ENCODE results near the gene PRRG2.

The PRRG2 gene

GRCh38 chr19:49588365-49589122, 7.4 kb downstream of the PRRG2 start:
- DNase-seq (ENCODE audit: low read depth in 2 of 2): no peak

DNA sequence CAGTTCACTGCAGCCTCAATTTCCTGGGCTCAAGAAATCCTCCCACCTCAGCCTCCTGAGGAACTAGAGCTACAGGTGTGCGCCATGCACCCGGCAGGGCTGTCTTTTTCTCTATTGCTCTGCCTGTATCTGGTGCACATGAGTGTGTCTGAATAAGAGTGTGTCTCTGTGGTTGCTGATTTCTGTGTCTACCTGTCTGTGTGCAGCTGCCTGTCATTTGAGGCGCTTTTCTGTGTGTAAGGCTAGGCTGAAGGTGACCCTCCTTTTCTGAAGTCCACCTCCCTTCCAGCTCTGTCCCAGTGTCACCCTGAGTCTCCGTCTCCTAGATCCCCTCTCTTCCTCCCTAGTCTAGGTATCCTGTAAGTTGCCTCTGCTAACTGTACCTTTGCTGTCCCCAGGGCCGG, 8.4 kb downstream of the PRRG2 start:
- DNase-seq (ENCODE audit: low read depth in 2 of 2): no peak

- peak; percentile 87 to 88 for DNase-seq (ENCODE audit: low read depth in 2 of 2)
Observed at GRCh38 chr19:49590071-49590970, 9.2 kb downstream of the PRRG2 start.

- peak in 1 of 2 donors; percentile 47 for DNase-seq (ENCODE audit: low read depth in 2 of 2)
Observed at GRCh38 chr19:49590971-49591730, 10.0 kb downstream of the PRRG2 start, which contains the start of gene PRR12. Gene PRR12 (plus strand): TSS chr19:49591182. CDS start chr19:49591655, 473 bp downstream.

- DNase-seq (ENCODE audit: low read depth in 2 of 2): no peak
Observed at GRCh38 chr19:49591731-49592485, 10.8 kb downstream of the PRRG2 start.

DNA sequence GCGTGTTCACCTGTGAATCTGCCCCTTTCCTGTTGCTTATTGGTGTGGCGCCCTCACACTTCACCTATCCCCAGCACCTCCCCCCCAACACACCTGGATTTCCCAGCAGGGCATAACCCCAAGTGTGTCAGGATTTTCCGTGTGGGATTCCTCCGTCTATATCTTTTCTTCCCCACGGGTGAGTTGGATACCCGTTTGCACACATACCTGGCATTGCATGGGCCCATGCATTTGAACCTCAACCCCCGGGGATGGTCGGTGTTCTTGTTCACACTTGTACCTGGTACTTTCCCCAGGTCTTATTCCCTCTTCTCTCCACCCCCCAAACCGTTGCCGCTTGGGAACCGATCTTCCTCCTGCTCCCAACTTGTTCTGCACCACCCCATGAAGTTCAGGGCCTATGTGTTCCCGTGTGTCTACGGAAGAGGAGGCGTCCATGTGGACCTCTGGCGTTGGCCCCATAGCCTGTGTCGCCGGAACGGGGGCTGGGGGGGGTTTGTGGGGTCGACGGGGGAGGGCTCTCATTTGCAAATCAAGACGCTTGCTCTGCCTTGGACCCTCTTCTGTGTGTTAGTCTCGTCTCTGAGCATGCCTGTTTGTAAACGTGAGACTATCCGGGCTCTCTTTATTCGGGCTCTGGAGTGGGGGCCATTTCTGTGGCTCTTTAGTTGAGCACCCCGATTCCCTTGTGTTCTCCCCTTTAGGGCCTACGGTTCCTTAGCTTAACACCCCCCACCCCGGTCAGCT, 11.5 kb downstream of the PRRG2 start:
- DNase-seq (ENCODE audit: low read depth in 2 of 2): no peak

DNA sequence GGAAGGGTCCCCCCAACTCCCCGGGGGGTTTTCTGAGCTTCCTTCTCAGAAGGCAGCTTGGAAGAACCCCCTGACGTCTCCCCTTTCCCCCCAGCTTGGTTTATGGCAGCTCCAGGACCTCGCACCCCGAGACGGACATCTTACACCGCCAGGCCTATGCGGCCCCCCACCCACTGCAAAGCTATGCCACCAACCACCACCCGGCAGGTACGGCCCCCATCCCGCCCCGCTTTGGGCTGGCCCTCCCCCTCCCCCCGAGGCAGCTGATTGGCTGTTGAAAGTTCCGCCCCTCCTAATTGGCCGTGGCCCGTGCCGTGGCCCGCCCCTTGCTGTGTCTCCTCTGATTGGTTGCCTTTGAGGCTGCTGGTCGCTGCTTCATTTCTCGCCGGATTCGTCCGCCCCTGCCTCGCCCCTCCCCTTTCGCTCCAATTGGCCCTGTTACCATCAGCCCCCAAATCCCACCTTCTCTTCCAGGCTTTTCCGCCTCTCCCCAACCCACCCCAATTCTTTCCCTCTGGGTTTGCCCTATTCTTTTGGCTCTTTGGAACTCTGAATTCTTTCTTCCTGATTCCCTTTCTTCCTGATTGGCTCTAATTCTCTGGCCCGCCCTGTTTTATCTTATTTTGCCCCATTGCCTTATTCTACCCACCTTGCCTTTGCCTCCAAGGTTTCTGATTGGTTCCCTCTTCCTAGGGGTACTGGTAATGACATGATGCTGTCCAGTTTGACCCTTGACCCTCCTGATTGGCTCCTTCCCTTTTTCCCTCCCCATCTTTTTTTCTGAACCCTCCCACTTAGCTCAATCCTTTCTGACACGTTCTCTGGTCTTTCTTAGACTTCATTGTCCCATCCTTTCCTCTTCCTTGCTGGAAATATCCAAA, 12.4 kb downstream of the PRRG2 start:
- peak; percentile 82 to 85 for DNase-seq (ENCODE audit: low read depth in 2 of 2)

- no peak for DNase-seq (ENCODE audit: low read depth in 2 of 2)
Observed at GRCh38 chr19:49594157-49594992, 13.3 kb downstream of the PRRG2 start.

GRCh38 chr19:49594993-49595818, 14.1 kb downstream of the PRRG2 start:
- no peak for DNase-seq (ENCODE audit: low read depth in 2 of 2)

DNA sequence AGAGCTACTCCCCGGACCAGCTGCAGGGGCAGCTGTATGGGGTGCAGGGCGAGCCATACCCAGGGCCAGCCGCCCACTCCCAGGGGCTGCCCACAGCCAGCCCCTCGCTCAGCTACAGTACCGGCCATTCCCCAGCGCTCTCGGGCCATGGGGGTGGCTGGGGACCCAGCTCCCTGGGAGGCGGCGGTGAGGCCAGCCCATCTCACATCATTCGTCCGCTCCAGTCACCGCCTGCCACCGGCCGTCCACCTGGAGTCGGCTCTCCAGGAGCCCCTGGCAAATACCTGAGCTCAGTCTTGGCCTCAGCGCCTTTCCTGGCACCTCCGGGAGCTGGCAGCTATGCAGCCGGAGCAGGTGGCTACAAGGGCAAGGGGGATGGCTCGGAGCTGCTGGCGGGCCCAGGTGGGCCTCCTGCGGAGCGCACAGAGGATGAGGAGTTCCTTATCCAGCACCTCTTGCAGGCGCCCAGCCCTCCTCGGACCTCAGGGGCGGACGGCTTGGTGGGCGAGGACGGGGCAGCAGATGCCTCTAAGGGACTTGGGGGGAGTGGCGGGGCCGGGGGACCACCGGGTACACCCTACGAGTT, 14.8 kb downstream of the PRRG2 start:
- no peak for DNase-seq (ENCODE audit: low read depth in 2 of 2)

DNA sequence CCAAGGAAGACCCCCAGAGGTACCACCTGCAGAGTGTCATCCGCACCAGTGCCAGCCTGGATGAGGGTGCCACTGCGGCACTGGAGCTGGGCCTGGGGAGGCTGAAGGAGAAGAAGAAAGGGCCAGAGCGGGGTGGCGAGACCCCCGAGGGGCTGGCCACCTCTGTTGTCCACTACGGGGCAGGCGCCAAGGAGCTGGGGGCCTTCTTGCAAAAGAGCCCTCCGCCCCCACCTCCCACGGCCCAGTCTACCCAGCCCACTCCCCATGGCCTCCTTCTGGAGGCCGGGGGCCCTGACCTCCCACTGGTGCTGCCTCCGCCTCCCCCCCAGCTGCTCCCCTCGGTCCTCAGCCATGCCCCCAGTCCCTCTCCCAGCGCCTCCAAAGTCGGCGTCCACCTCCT, 15.3 kb downstream of the PRRG2 start:
- DNase-seq (ENCODE audit: low read depth in 2 of 2): no peak

DNA sequence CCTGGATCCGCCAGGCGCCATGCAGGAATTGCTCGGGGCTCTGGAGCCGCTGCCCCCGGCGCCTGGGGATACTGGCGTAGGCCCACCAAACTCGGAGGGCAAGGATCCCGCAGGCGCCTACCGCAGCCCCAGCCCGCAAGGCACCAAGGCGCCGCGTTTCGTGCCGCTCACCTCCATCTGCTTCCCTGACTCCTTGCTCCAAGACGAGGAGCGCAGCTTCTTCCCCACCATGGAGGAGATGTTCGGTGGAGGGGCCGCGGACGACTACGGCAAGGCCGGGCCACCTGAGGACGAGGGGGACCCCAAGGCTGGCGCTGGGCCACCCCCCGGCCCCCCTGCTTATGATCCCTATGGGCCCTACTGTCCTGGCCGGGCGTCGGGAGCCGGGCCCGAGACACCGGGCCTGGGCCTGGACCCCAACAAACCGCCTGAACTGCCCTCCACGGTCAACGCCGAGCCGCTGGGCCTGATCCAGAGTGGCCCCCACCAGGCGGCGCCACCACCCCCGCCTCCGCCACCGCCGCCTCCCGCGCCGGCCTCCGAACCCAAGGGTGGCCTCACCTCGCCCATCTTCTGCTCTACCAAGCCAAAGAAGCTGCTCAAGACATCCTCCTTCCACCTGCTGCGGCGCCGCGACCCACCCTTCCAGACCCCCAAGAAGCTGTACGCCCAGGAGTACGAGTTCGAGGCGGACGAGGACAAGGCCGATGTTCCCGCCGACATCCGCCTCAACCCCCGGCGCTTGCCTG, 16.0 kb downstream of the PRRG2 start:
- DNase-seq (ENCODE audit: low read depth in 2 of 2): no peak

GRCh38 chr19:49597703-49597974, 16.5 kb downstream of the PRRG2 start:
- no peak for DNase-seq (ENCODE audit: low read depth in 2 of 2)

DNA sequence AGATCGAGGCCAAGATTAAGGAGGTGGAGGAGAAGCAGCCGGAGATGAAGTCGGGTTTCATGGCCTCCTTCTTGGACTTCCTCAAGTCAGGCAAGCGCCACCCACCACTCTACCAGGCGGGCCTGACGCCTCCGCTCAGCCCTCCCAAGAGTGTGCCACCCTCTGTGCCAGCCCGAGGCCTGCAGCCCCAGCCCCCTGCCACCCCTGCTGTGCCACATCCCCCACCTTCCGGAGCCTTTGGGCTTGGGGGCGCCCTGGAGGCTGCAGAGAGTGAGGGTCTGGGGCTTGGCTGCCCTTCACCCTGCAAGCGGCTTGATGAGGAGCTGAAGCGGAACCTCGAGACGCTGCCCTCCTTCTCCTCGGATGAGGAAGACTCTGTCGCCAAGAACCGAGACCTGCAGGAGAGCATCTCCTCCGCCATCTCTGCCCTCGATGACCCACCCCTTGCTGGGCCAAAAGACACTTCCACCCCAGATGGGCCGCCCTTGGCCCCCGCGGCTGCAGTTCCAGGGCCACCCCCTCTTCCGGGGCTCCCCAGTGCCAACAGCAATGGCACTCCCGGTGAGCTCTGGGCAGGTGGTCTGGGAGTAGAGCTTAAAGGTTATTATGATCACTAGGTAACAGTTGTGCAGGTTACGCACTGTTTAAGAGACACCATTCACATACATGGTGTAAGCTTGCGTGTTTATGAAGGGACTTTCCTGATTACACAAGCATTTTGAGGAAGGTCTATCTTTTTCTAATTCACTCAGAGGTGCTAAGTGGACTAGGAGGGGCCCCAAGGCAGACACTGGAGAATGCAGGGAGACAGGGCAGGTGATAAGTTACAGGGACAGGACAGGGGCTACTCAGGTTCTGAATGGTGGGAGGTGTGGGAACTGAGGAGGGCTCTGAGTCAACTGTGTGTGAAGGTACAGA, 18.5 kb downstream of the PRRG2 start:
- DNase-seq (ENCODE audit: low read depth in 2 of 2): no peak

GRCh38 chr19:49601482-49602038, 20.4 kb downstream of the PRRG2 start:
- no peak for DNase-seq (ENCODE audit: low read depth in 2 of 2)

GRCh38 chr19:49602806-49603205, 21.7 kb downstream of the PRRG2 start:
- DNase-seq (ENCODE audit: low read depth in 2 of 2): no peak

All from activated CD8-positive, alpha-beta memory T cell treated with anti-CD3 and anti-CD28 coated beads for 4 hours (primary cell).